Hepatic stellate cell (primary cell): ENCODE results near the gene VAPB.

Experiments
- DNase-seq: peaks from one replicate; pipeline ENCODE4 v3.0.0; 2011; ENCODE audit warnings: low spot score

The VAPB gene

GRCh38 chr20:58482416-58482815 is 93.4 kb downstream of the VAPB start:
- no peak for DNase-seq

GRCh38 chr20:58483051-58483450 is 94.0 kb downstream of the VAPB start:
- no peak for DNase-seq

- DNase-seq: no peak
Observed at GRCh38 chr20:58483470-58483869, 94.4 kb downstream of the VAPB start.

GRCh38 chr20:58485393-58485792 is 96.4 kb downstream of the VAPB start:
- no peak for DNase-seq

GRCh38 chr20:58486207-58486606 is 97.2 kb downstream of the VAPB start:
- no peak for DNase-seq

GRCh38 chr20:58492074-58492718 is 103.2 kb downstream of the VAPB start:
- DNase-seq: no peak

GRCh38 chr20:58492795-58493524 is 103.9 kb downstream of the VAPB start:
- DNase-seq: no peak

- DNase-seq: no peak
Observed at GRCh38 chr20:58494923-58495622, 106.0 kb downstream of the VAPB start.

- DNase-seq: no peak
Observed at GRCh38 chr20:58495623-58496428, 106.8 kb downstream of the VAPB start.

GRCh38 chr20:58496429-58496769 is 107.4 kb downstream of the VAPB start:
- no peak for DNase-seq

GRCh38 chr20:58497076-58497641 is 108.1 kb downstream of the VAPB start:
- no peak for DNase-seq

GRCh38 chr20:58497724-58498469 is 108.9 kb downstream of the VAPB start:
- no peak for DNase-seq

GRCh38 chr20:58498470-58499068 is 109.5 kb downstream of the VAPB start:
- no peak for DNase-seq

- DNase-seq: no peak
Observed at GRCh38 chr20:58500256-58500655, 111.2 kb downstream of the VAPB start.
